NCI-H1105 treated with DMSO at 0.1 percent for 48 hours (cell line): Measurements from ENCODE around the gene AEBP1.

Source experiments
- DNase-seq: peaks from one replicate; lab custom pipeline; 2025; lab: John Stamatoyannopoulos, UW

The AEBP1 gene

DNA sequence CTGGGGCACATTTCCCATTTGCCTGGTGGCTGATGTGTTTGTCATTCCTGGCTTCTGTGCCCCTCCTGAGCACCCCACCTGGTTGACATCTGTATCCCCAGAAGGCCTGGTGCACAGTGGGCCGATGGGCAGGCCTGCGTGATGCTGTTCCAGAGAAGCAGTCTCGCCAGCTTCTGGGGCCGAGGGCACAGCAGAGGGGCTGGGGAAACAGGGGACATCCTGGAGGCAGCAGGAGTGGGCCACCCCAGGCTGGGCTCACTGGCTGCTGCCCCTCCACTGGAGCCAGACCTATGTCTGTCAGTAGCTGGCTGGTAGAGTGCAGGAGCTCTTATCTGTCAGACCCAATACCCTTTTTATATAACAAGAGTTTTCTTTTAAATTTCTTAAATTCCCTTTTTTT is 37.9 kb downstream of the AEBP1 start:
- DNase-seq: no peak

DNA sequence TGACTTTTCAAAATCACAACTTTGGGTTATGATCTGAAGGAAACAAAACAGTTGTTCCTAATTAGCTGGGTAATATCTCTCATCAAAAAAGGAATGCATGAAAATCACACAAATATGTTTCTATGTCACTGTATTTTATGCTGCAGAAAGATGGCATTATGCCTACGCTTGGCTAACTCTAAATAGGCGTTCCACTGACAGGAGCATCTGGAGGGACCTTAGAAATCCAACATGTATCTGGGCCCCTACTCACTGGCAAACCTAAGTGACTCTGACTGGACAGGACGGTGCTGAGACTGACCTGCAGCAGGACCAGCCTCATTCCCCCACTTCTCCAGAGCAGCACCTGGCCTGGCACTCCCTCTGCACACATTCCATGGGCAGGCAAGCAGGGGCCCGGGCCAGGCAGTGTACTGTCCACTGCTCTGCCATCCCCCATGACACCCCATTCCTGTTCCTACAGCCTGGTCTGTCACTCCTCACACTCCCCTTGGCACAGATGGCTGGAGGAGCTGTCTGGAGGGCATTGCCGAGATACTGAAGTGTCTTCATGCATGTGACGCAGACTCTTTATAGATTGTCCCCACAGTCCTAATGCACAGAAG is 39.6 kb downstream of the AEBP1 start:
- no peak for DNase-seq

DNA sequence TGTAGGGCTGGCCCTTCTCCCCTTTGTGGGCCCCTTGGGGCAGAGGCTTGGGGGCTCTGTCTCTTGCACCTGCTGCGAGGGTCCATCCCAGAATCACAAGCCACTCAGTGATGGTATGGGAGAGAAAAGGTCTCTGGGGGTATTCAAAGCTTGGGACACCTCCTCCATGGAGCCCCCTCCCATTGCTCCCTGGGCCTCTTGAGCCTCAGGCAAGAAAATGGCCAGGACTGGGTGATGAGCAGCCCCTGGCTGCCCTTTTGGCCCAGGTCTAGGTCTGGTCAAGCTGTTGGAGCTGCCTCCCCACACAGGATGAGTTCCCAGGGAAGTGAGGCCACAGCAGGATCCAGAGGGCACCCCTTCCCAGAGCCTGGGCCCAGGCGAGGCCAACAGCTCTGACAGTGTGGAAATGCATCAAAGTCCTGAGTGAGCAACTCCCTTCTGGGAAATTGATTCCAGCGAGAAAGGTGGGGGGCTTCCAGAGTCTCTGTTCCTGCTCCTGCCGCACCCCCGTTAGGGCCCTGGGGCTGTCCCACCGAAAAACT is 40.4 kb downstream of the AEBP1 start:
- DNase-seq: no peak

DNA sequence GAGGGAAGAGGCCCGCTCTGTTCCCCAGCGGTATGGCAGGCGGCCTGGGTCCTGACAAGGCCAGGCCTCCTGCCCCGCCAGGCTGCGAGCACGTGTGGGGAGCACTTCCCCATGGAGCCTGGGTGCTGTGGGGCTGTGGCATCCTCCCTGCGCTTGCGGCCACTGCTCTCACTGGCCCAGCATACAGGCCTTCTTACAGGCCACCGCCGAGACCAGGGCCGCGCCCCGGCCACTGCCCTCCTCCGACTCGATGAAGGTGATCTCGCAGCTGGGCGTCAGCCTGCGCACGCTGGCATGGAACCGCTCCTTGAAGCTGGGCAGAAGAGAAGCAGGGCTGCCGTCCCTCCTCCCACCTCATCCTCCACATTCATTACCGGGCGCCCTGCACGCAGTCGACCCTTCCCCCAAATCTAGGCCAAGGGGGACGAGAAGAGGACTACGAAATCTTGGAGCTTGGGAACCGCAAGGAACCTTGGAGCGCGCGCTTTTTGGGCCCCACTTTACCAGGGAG is 40.9 kb downstream of the AEBP1 start:
- no peak for DNase-seq

DNA sequence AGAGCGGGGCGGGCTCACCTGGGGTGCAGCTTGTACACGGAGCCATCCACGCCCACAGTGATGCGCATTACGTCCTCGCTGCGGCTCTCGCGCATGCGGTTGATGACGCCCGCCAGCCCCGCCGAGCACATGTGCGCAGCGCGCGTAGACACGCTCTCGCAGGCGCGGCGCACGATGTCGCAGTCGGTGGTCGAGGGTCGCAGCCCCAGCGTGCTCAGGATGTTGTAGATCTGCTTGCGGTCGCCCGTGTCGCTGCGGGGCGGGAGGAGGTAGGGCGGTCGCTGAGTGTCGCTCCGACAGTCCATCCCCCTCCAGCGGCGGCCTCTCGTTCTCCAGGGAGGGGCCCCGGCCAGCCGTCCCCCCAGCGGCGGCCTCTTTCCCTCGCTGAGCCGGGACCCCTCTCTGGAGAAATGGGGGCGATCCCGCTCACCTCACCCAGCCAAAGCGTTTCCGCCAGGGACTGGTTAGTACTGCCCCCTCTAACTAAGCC is 41.4 kb downstream of the AEBP1 start:
- DNase-seq: no peak

DNA sequence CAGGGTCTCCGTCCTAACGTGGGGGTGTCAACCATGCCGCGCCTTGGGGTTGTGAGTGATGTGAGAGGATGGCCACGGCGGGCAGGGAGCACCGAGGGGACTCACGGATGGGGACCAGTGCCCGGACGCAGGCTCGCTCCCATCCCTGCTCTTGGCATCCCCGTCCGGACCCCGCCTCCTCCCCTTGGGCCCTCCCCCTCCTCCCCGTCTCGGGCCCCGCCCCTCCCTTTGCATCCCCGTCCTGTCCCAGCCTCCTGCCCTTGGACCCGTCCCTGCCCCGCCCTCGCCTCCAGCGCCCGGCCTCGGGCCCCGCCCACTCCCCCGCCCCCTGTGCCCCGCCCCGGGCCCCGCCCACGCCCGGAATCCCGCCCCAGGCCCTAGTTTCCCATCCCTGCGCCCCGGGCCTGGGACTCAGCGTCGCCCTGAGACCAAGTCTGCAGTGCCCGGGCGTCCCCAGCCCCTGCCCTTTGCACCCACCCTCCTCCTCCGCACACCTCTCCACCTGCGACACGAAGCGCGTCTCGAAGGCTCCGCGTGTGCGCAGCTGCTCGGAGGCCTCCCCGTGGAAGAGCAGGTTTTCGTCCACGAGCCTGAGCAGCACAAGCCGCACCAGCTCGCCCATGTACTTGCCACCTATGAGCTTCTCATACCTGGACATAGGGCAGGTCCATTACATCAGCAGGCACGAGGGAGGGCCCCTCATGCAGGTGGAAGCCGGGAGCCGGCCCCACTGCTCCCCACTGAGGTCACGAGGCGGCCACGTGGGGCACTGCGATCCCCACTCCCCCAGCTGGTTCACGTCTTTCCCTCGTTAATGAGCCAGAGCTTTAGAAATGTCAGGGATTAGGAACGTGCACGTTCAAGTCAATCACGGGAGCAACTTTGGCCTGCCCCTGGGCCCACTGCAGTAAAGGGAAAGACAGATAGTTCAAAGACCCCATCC is 42.1 kb downstream of the AEBP1 start:
- no peak for DNase-seq

DNA sequence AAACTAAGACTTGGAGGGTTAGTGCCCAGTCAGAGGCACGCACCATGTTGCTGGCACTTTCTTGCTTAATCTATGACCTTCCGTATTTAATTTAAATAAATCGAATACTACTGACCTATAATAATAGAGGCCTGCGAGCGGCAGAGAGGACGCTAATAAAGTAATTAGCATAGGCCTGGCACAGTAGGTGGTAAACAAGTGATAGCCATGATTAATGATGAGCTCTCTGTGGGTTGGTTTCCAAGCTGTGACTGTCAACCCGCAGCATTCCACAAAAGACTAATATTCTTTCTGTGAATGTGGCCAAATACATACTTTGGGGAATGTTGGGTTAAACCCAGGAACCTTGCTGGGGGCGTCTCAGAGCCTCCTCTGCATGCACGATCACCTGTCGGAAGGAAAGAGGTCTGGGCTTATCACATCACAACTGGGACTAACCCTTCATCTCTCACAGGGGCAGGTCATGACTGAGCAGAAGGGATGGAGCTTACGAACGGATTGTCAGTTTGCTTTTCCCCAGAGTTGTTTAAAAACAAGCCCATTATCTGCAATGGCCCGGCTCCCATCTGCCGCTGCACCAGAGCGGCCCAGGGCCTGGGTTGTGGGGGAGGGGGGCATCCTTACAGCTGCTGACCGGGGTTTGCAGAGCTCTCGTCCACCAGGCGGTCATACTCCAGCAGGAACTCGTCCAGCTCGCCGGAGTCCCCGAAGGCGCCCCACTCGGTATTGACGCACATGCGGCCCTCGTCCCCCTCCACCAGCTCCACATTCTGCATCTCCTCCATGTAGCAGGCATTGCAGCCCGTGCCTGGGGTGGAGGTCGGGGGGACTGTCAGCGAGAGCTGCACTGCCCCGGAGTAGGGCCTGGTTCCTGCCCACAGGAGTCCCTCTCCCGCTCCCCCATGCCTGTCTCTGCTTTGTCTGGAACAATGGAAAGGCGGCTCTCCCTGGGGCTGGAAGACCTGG is 43.2 kb downstream of the AEBP1 start:
- DNase-seq: no peak

DNA sequence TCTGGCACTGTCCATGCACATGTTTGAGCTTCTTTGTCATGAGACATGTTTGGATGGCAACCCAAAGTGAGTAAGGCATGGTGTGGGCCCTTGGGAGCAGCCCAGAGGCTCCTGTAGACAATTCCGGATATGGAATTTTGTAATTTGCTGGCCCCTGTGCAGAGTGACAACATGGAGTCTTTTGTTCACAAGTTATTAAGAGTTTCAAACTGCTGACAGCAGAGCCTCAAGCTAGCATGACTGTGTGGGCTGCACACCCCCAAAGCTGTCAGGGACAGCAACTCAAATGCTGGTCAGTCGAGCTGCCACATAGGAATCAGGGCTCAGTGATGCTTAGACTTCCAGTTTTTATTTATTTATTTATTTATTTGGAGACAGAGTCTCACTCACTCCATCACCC is 44.0 kb downstream of the AEBP1 start:
- DNase-seq: no peak

DNA sequence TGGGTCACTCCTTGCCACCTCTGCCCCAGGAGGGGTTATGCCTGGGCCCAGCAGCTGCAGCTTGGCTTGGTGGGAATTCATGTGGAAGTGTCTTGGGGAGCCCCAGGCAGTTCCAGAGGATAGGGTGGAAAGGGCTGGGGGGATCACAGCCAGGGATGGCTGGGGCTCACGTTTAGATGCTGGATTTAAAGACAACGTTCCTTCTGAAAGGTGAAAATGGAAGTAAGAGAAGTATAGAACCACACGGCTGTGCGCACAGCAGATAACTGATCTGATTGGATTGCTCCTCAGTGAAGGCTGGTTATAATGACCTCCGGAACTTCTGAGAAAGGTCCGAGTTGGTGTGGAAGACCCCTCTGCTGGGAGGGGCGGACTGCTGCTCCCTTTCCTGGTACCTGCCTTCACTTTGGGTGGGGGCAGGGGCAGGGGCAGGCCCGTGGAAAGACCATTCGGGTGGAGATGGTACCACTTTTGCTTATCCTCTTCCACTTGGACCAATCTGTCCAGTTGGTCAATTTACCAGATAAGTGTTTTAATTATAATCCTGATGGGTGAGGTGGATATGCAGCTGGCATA is 44.9 kb downstream of the AEBP1 start:
- no peak for DNase-seq

DNA sequence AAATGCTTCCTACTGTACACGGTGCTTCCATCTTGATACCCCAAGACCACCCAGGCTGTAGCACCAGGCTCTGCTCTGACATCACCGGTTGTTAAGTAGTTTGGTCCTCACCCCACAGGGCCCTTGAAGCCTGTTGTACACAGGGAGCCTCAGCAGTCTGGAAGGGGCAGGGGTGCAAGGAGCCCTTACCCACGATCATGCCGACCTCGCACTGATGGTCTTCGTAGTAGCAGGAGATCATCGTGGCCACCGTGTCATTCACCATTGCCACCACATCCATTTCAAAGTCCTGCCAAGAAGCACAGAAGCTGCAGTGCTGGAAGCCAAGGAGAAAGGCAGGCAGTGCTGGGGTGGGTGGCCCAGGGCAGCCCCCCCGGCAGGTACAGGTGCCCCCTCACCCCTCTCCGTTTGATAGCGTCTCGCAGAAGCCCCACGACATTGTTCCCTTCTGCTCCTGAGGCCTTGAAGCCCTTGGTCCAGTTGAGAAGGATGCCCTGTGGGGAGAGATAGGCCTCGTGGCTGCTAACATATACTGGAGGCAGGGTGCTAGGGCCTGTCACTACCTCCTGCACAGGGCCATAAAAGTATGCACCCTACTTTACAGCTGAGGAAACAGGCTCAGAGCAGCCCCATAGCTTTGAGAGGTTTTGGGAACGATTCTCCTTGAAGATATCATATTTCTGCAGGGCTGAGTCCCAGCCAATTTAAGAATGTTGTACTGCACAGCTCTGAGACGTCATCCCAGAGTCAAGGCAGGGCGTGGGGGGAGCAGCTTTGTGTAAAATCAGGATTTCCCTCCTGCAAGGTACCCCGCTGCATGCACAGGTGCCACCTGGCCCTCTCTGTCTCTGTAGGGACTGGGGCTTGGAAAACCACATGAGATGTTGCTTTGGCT is 45.7 kb downstream of the AEBP1 start:
- no peak for DNase-seq

DNA sequence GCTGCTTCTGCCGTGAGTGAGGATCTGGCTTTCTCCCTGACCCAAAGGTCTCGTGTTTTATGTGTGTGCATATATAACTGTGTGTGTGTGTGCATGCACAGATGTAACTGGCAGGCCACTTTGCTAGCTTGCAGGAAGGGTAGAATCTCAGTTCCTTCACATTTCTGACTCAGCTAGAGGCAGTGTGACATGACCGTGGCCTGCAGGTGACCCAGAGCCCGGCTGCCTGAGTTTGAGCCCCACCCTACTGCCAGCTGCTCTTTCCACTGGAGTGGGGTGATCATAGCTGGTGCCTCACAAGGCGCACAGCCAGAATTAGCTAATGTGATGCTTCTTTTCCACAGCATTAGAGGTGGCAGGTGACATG is 46.3 kb downstream of the AEBP1 start:
- no peak for DNase-seq

DNA sequence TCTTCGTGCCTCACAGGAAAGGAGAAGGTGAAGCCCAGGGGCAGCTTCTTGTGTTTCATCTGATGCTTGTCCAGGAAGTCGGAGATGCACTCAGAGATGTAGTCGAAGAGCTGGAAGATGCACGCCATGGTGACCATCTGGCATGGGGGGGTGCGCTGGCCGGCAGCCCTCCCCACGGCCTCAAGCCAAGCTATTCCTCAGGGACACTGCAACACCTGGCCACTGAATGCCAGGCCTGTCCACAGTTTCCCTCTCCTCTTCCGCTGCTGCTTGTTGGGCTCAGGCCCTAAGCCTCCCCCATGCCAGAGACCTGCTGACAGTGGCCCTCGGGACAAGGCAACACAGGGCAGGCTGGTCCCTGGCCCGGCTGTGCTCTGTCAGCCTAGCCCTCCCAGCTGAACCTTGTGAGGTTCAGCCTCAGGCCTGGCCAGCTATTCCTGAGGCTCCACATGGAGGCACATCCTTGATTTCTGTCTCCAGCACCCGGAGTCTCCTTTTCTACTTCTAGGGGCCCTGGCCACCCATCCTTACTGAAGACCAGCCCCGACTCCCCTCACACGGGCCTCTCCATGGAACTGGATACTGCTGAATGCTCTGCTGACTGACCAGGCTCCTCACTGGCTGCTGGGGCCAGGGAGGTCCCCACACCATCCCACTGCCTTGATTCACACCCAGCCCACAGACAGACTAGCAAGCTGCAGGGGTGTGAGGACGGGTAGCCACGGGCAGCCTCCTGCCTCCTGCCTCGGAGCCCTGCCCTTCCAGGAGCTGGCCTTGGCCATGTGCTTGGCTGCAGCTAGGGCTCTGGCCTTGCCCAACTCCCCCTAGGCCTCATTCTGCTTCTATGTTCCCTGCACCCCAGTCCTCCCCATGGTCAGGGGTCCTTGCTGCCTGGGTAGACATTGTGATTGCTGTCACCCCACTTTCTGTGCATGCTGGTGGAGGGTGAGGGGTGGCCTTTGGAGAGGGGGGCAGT is 47.1 kb downstream of the AEBP1 start:
- DNase-seq: no peak

DNA sequence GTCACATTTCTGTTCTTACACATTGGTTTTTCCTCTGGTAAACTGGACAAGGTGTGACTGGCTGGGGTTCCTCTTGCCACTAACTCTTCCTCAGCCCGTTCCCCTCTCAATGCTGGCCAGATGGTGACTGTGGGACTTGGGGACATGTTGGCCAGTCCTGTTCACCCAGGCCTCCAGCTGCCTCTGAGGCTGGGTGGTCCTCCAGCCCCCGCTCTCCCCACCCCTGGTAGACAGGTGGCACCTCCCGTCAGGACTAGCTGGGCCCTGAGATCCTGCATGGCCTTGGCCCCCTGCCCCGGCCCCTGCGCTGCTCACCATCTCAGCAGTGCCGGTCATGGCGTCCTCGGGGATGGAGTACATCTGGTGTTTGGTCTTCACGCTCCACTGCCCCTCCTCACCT is 47.8 kb downstream of the AEBP1 start:
- DNase-seq: no peak

DNA sequence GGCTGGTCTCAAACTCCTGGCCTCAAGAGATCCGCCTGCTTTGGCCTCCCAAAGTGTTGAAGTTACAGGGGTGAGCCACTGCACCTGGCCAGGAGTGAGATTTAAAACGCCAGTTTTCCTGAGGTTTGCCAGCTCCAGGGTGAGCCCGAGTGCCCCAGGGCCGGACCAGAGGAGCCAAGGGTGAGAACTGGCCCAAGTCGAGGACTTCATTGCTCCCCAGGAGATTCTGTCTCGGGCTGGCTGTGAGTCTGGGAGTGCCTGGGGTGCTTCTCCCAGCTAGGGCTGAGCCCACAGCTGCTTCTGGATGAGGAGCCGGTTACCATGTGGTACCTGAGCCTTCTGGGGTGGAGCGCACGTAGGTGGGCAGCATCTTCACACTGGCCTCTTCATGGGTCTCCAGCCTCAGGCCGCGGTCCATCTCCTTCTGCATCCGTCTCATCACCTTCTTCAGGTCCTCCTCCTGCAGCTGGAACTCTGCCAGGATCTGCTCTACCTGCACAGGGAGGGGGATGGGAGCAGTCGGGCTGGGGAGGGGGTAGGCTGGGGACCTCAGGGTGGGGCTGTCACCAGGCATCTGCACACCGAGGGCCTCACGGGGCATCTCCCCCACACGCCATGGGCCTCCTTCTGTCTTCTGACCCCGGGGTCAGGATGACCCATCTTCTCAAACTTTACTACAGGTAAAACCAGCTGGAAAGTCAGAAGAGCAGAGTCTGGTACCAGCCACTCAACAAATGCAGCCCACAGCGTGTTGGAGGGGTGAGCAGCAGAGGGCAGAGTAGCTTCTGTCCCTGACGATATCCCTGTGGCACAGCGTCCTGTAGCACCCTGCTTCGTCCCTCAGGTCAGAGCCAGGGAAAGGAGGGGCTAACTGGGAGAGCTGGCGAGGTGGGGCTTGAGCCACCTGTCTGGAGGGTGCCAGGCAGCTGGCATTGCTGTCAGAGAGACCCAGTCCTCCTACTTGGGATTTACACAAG is 49.1 kb downstream of the AEBP1 start:
- DNase-seq: no peak

DNA sequence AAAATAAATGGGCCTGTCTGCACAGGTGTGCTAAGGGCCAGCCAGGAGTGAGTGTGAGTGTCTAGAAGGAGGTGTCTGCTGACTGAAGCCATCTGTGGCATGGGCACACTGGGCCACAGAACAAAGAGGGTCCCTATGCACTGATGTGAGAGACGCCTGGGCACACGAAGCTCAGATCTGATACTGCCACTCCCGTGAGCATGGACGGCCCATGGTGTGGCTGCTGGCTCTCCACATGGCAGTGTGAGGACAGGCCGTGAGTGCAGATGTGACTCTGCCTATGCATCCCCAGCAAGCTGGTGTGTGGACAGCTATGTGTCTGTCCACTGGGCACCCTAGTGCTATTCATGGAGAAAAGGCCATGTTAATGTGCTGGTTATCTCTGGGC is 49.8 kb downstream of the AEBP1 start:
- no peak for DNase-seq

DNA sequence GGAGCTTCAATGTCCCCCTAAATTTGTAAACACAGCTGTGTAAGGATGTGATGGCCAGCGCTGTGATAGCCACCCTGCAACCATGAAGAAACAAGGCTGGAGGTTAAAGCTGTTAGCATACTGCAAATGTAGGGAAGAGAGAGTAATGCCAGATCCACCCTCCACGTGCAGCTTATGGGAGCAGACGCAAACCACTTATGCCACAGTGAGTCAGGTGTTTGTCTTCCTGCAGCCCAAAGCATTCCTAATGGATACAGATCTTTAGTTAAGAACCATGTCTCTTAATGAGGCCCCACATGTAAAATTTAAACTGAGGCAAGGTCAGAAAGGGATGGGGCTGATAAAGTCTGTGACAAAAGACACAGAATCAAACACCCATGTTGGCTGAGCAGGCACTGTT is 50.6 kb downstream of the AEBP1 start:
- no peak for DNase-seq

DNA sequence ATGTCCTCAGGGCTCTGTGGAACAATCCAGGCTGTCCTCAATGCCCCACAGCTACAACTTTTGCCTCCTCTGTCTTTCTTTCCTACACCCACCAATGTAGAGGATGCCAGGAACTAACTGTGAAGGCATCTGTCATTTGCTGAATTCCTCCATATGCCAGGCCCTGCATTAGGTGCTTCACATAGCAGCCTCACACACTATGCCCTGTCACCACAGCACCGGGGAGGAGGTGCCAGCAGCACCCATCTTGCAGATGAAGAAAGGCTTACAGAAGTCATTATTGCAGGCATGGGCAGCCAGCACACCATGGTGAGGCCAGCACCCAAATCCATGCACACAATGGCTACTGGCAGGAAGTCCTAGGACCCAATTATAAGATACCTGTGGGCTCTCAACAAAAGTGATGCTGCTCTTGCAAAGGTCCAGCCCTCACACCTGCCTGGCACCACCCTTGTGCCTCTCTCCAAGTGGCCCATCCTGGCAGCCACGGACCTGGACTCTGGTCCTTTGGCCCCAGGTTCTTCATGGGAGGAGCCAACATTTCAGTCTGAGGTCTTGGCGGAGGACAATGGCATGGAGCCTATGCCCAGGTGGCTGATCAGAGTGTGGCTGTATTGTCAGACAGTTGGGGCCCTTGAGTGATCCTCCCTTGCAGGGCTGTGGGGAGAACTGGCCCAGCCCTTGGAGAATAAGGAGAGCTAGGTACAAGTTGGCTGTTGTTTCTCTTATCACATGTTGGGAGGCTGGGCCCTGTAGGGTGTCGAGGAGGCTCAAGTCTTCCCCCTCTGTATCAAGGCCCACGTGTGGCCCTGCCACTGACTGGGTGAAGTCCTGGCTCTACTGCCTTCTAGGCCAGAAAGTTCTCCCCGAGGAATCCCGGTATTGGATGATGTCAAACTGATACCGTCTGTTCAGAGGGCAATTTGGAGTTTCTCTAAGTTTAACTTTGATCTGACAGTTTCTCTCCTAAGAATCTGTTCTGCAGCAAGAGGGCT is 51.3 kb downstream of the AEBP1 start:
- no peak for DNase-seq
